ES-I3 (cell line): Measurements from ENCODE around the gene ACSF3.

Experiments used
- H3K36me3 ChIP-seq: 2 replicates; pipeline ENCODE4 v1.6.1; 2013; ENCODE audit warnings: mild to moderate bottlenecking, low read length, control low read depth, moderate library complexity; ENCODE audit not compliant: insufficient read depth
- H3K4me1 ChIP-seq: 2 replicates; pipeline ENCODE4 v1.6.1; 2013; ENCODE audit warnings: mild to moderate bottlenecking, control low read depth, low read length; ENCODE audit not compliant: insufficient read depth
- H3K9ac ChIP-seq: 2 replicates; pipeline ENCODE4 v1.6.1; 2013; ENCODE audit warnings: low read depth, mild to moderate bottlenecking, low read length, moderate library complexity
- H3K9me3 ChIP-seq: 2 replicates; pipeline ENCODE4 v1.6.1; 2013; ENCODE audit warnings: mild to moderate bottlenecking, low read length, moderate library complexity; ENCODE audit not compliant: control insufficient read depth, insufficient read depth

ACSF3 gene

DNA sequence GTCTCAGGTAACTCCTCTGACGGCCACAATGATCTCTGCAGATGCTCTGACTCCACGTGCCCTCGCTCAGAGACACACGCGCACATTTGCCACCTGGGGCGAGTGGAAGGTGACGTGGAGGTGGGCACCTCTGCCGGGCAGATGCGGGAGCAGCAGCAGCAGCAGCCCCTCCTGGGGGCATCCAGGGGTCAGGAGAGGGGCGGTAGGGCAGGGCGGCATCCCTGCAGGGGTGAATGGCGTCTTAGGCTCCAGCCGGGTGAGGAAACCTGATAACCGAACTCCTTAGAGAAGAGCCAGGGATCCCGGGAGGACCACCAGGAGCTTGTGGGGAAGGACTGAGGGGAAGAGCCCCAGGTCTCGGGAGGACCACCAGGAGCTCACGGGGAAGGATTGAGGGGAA lies 43.3 kb downstream of the ACSF3 start:
- Histone ChIP-seq H3K9me3 (no peaks in the 10 kb centered on the region), H3K4me1 (no peaks in the 10 kb centered on the region), H3K9ac (no peak overlapping the region), H3K36me3 (peaks cover 3% of the 10 kb centered on the region)

DNA sequence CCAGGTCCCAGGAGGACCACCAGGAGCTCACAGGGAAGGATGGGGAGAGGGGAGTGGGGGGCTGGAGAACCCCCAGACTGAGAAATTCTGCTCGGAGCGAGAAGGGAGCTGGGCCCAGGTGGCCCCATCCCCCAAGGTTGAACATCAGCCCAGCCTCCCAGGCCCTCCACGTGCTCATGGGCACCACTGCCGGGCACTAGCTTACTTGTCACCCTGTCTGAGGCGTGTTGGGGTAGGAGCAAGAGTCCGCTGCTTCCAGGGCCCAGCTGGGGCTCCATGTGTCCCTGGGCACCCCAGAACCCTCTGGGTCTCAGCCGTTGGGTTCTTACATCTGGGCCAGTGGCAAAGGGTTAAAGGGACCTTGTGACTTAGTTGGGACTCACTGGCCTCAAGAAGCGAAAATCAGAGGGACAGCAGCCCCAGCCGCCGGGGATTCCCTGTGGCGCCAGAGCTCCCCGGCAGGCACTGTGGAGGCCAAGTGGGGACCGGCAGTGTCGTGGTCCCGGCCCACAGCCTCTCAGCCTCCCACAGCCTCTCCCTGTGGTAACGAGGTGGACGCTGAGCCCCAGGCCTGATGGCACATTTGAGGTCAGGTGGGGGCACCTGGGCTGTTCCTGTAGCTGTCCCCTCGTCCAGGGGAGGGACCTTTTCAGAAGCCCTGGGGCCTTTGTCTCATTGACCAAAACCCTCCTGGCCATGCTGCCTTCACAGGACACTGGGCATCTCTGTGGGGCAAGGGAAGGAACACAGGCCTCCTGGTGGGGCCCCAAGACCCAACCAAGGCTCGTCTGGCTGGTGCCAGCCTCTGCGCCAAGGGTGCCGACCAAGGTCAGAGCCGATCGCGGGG lies 44.2 kb downstream of the ACSF3 start:
- peaks cover 3% of the 10 kb centered on the region for H3K36me3 ChIP-seq
- H3K4me1 ChIP-seq = no peaks in the 10 kb centered on the region
- no peak overlapping the region for H3K9ac ChIP-seq
- no peaks in the 10 kb centered on the region for H3K9me3 ChIP-seq

DNA sequence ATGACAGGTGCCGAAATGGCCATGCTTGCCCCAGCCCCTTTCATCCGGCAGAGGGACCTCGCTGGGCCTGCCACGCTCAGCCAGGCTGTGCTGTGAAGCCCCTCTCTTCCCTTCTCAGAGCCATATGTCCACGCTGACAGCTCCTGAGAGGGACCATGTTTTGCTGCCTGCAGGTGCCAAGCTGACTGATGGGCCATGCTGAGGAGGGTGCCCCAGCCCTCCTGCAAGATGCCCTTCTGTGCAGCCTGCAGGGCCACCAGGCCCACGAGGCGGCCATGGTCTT lies 44.8 kb downstream of the ACSF3 start:
- peaks cover 3% of the 10 kb centered on the region for H3K36me3 ChIP-seq
- H3K4me1 ChIP-seq = no peaks in the 10 kb centered on the region
- no peak overlapping the region for H3K9ac ChIP-seq
- H3K9me3 ChIP-seq = no peaks in the 10 kb centered on the region

DNA sequence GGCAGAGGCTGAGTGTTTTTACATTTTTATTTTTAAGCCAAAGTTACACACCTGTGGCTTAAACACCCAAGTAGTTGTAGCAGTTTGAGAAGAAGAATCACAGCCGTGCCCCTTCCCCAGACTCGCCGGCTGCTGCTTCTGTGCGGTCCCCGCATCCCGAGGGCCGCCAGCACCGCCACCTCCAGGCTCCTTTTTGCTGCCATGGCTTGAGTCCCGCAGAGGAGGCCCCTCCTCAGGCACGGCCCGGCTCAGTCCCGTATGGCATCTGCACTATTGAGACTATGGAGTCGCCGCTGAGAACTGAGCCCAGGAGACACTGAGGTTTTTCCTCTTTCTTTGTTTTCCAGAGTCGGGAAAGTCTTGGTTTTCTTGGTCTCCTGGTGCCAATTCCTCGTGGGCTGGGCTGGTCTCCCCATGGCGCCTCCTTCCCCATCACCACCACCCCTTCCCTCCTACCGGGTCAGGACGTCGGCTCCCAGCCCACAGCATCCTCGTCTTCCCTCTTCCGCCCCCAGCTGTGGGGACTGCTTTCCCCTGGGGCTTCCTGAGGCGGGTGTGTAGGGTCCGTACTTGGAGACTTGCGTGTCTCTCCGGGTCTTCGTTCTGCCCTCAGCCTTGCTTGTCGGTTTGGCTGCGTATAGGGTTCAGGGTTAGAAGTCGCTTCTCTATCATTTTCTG lies 45.3 kb downstream of the ACSF3 start:
- Histone ChIP-seq H3K9ac (no peak overlapping the region), H3K9me3 (no peaks in the 10 kb centered on the region), H3K36me3 (peaks cover 3% of the 10 kb centered on the region), H3K4me1 (no peaks in the 10 kb centered on the region)

DNA sequence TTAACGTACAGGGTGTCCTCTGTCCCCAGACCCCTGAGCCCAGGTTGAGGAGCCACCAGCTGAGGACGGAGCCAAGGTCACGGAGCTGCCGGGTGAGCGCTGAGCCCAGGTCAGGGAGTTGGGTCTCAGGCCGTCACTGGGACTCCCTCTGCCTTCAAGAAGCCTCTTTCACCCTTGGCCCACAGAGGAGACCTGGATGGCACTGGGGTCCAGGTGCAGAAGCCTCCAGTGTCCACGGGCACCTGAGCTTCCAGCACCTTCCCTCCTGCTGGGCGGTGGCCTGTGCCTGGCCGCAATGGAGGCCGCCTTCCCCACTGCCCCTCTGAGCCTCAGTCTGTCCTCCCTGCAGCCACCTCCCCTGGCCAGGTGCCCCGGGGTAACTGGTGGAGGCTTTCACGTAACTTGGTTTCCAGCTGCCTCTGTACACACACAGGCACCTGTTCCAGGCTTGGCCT lies 46.3 kb downstream of the ACSF3 start:
- H3K4me1 ChIP-seq = no peaks in the 10 kb centered on the region
- H3K36me3 ChIP-seq = peaks cover 3% of the 10 kb centered on the region
- H3K9ac ChIP-seq = no peak overlapping the region
- no peaks in the 10 kb centered on the region for H3K9me3 ChIP-seq

DNA sequence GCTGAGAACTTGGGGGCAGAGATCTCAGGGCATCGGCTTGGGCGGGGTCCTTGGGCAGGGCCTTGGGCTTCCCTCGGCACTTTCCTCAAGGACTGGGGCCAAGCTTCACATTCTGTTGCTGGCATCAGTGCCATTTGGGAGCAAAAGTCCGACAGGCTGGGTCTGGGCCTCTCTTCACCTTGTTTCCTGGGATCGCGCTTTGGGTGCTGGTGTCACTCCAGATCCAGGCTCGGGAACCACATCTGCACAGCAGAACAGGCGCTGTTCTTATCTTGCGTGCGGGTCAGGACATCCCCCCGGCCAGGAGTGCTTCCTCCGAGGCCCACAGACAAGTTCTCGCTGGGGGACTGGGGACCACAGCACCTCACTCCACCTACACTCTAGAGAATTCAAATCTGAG lies 46.7 kb downstream of the ACSF3 start:
- Histone ChIP-seq H3K9me3 (no peaks in the 10 kb centered on the region), H3K9ac (no peak overlapping the region), H3K4me1 (no peaks in the 10 kb centered on the region), H3K36me3 (peaks cover 3% of the 10 kb centered on the region)

DNA sequence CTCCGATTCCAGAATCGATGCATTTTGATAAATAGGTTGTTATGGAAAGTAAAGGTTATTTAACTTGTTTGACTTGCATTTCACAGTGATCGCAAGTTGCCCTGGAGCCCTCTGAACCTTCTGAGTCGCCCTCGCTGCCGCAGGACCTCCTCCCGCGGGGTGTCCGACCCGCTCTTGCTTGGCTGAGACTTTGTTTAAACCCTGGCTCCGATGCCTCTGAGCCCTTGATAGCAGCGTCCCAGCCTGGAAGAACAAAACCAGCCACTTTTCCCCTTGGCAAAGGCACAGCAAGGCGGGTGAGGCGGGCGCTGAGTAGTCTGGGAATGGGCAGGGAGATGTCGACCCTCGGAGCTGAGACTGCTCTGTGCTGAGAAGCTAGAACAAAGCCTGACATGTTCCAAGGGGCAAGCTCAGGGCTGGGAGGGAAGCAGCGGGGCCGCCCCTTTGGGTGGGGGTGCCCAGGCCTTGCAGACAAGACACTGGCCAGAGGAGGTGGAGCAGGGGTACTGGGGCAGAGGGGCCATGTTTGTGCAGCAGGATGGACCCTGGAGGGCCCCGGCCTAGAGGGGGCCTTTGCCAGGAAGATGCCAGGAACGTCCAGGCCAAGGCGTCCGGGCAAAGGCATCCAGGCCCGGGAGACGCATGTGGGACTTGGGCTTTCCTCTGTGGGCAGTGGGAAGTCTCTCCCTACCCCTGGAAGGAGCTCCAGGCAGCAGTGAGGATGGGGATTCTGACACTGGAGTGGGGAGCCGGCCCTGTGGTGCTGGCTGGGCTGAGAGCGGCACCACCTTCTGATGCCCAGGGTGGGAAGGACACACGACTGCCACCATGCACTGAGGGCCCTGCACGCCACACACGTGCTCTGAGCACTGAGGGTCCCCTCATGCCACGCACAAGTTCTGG lies 47.6 kb downstream of the ACSF3 start:
- no peaks in the 10 kb centered on the region for H3K9me3 ChIP-seq
- H3K36me3 ChIP-seq = peaks cover 3% of the 10 kb centered on the region
- no peaks in the 10 kb centered on the region for H3K4me1 ChIP-seq
- no peak overlapping the region for H3K9ac ChIP-seq

DNA sequence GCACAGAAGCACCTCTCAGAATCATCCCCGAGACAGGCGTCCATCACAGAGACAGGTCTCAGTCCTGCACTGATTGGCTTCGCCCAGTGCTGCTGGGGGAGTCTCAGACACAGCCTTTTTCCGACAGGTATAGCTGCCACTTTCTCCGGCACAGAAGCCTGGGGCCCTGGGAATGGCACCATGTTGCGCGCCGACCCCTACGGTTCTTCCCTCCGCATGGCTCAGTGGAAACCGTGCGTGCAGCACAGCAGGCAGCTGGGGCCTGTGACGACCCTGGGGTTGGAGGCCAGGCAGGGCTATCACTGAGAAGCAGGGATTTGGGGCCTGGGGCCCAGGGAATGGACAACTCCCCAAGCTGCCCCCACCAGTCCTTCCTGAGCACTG lies 48.2 kb downstream of the ACSF3 start:
- Histone ChIP-seq H3K4me1 (no peaks in the 10 kb centered on the region), H3K36me3 (peaks cover 3% of the 10 kb centered on the region)

DNA sequence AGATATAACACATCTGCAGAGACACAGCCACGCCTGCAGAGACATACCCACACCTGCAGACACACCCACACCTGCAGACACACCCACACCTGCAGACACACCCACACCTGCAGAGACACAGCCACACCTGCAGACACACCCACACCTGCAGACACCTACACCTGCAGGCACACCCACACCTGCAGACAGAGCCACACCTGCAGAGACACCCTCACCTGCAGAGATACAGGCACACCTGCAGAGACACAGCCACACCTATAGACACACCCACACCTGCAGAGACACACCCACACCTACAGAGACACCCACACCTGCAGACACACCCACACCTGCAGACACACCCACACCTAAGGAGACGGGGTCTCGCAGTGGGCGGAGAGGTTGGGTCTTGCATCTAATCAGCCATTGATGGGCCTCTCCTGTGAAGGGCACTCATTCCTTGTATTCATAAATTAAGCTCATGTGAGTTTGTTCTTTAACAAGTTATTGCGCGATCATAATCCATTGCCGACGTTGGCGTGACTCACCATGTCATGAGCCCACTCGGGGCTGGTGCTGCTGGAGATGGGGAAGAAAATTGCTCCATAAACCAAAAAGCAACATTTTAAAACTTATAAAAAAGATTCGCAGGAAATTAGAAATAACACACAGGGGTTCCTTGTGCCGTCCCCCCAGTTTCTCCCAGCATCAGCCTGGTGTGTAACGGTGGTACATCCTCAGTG lies 49.0 kb downstream of the ACSF3 start:
- H3K9ac ChIP-seq = no peak overlapping the region
- H3K36me3 ChIP-seq = peaks cover 3% of the 10 kb centered on the region
- no peaks in the 10 kb centered on the region; the same call in 1 of the 2 replicates for H3K9me3 ChIP-seq
- H3K4me1 ChIP-seq = no peaks in the 10 kb centered on the region

More for the DNA sequence above, 48.2 kb downstream of the ACSF3 start:
- Histone ChIP-seq H3K9me3 (no peaks in the 10 kb centered on the region), H3K9ac (no peak overlapping the region)

DNA sequence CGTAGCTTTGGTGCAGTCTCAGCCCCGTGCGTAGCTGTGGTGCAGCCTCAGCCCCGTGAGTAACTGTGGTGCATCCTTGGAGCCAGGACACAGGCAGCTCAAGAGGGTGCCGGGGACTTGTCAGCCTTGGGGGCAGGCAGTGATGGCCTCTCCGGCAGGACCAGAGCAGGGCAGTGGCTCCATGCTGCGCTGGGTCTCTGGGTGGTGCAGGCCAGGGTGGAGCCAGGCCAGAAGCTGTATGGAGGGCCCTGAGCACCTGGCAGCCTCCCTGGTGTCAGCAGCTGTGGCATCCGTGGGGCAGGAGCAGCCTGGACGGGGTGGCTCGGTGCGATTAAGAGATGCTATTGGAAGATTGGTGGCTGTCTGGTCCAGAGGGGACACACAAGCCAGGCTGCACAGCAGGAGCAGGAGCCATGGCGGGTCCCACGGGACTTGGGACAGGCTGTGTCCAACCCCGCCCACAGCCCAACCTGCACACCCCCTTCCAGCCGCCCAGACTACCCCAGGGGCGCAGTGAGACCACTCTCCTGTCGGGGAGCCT lies 49.6 kb downstream of the ACSF3 start:
- H3K4me1 ChIP-seq = no peaks in the 10 kb centered on the region
- no peak overlapping the region for H3K9ac ChIP-seq
- H3K36me3 ChIP-seq = peaks cover 3% of the 10 kb centered on the region
- no peaks in the 10 kb centered on the region; the same call in 1 of the 2 replicates for H3K9me3 ChIP-seq

DNA sequence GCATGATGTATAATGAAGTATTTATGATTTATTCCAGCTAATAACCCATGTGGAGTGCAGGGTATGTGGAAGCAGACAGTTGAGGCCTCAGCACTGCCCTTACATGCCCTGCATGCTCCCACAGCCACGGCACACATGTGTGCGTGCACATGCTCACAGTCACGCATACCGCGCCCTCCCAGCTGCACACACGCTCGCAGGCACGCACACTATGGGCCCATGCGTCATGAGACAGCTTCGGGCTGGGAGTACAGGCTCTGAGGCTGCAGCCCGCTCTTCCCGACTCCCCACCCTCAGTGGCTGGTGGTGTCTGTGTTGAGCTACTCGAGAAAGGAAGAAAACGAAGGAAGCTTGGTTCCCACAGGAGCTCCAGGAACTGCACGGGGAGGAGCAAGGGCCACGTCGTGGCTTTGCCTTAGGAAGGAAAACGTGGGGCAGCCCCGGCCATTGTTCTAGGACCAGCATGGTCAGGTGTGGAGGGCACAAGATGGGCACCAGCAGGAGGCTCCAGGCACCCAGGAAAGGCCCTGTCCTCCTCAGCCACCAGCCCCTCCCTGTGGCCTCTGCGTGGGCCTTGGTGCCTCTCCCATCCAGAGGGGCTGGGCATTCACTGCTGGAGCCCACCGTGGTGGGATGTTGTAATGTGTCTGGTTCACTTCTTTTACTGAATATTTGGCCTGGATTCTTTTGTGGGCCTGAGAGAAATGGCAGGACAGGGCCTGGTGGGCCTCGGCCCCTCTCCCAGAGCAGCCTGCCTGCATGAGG lies 50.4 kb downstream of the ACSF3 start:
- H3K9ac ChIP-seq = no peak overlapping the region
- peaks cover 3% of the 10 kb centered on the region for H3K36me3 ChIP-seq
- H3K4me1 ChIP-seq = no peaks in the 10 kb centered on the region
- H3K9me3 ChIP-seq = peaks cover 6% of the 10 kb centered on the region

DNA sequence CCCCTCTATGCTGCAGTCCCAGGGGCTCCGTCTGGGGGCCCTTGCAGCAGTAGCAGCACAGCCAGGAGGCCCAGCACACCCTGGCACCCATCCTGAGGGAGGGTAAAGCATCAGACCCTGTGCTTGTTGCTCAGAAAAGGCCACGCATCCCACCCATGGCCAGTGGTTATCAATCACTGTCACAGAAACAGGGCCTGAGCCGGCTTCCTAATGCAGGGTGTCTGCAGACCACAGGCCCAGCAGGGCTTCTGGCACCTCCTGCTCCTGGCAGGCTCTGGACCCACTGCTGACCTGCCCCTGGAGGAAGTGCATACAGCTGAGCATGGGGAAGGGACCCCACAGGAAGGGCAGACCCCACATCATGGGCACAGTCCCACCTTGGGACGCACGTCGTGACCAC lies 51.0 kb downstream of the ACSF3 start:
- Histone ChIP-seq H3K9ac (no peak overlapping the region), H3K4me1 (no peaks in the 10 kb centered on the region), H3K36me3 (peaks cover 7% of the 10 kb centered on the region), H3K9me3 (peaks cover 12% of the 10 kb centered on the region)

DNA sequence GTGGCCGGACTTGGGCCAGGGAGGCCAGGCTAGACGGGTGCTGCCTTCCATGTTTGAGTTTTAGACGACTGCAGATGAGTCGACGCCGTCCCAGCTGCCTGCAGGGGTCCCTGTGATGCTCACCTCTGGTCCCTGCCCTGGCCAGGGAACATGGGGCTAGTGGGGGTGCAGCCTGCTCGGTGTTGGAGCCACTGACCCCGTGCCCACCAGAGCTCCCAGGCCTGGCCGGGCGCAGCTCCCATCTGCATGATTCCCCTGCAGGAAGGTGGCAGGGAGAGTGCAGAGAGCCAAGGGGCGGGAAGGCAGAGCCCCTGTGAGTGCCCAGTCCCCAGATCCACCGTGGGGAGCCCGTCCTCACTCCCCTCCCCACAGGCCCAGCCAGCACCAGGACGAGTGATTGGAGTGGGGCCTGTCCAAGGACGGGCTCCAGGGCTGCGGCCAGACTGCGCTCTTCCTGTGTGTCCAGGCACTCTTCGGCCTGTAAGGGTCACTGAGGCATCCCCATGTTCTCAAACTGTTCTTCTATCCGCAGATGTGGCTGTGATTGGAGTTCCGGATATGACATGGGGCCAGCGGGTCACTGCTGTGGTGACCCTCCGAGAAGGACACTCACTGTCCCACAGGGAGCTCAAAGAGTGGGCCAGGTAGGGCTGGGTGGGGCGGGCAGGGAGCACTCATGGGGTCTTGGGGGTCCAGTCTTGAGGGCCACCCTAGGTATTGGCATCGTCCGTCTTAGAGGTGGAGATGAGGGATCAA lies 51.9 kb downstream of the ACSF3 start:
- Histone ChIP-seq H3K4me1 (no peaks in the 10 kb centered on the region), H3K9me3 (peaks cover 12% of the 10 kb centered on the region), H3K36me3 (peaks cover 7% of the 10 kb centered on the region), H3K9ac (no peak overlapping the region)
